HCT116 (cell line): ENCODE data around the gene NR6A1. TPM values are rescaled to one million over a fixed set of nuclear protein-coding genes. Genes with fewer than 3 reads are reported as not detected.
A peak's percentile ranks its signal among the peaks of the same experiment; 100 is the strongest.

Source experiments
- ATAC-seq: fragments of 200-7000 bp; cut with Tn5 transposase; 2 replicates; pipeline ENCODE4 v1.9.1; 2020; ENCODE audit warnings: mild to moderate bottlenecking, moderate library complexity
- BruUV-seq: library from RNA; stranded (reverse); fragments of 400-500 nt; replicated peaks from 2 replicates; lab custom pipeline; 2021; lab: Mats Ljungman, UMichigan
- CTCF ChIA-PET: fragments of 300-600 bp; sonication (Branson Sonifier 250); formaldehyde crosslinking; loops from one replicate; lab custom pipeline; 2021; ENCODE audit warnings: antibody characterized with exemption; lab: Charles Lee
- POLR2A ChIA-PET: fragments of 300-600, 350-600 bp; sonication (Branson Sonifier 250); formaldehyde crosslinking; loops from one replicate; lab custom pipeline; 2021; ENCODE audit warnings: antibody characterized with exemption; lab: Charles Lee
- RAD21 ChIA-PET, 2 experiments: fragments of 300-600 bp; sonication (Branson Sonifier 250); formaldehyde crosslinking; loops; one replicate each; lab custom pipeline; 2023; ENCODE audit warnings: low total read pairs in 2 of 2; ENCODE audit not compliant: uncharacterized antibody in 2 of 2, unreplicated experiment in 2 of 2, low non-redundant PET in 1 of 2; lab: Charles Lee
- DNase-seq: peaks from one replicate; pipeline ENCODE4 v3.0.0-alpha.2; 2010; ENCODE audit warnings: low read depth, low spot score
- H2AFZ ChIP-seq: fragments of 200-600 bp; shearing (Covaris generic), sonication (generic); 2 replicates; pipeline ENCODE4 v1.6.1; 2017; ENCODE audit warnings: low read depth, mixed run types, mixed read lengths, antibody characterized with exemption, low read length; ENCODE audit not compliant: poor library complexity, severe bottlenecking
- H3K27ac ChIP-seq: 2 replicates; pipeline ENCODE4 v1.5.1; 2012; ENCODE audit warnings: low read depth, low read length
- H3K27me3 ChIP-seq: fragments of 200-600 bp; sonication (generic); 2 replicates; pipeline ENCODE4 v1.6.1; 2016; ENCODE audit warnings: mixed run types, low read length, mixed read lengths; ENCODE audit not compliant: insufficient read depth
- H3K36me3 ChIP-seq, 2 experiments: fragments of 200-500 bp in 1 of 2; fragments of 200-600 bp in 1 of 2; sonication (Bioruptor generic) in 1 of 2; sonication (generic) in 1 of 2; 2 replicates each; pipeline versions ENCODE4 v1.5.1 to v1.6.1; 2014 to 2016; ENCODE audit warnings: low read length in 2 of 2, inconsistent platforms in 1 of 2, mixed read lengths in 1 of 2, mixed run types in 1 of 2; ENCODE audit not compliant: insufficient read depth in 2 of 2, control insufficient read depth in 1 of 2
- H3K4me1 ChIP-seq, 2 experiments: fragments of 200-600 bp in 1 of 2; sonication (generic) in 1 of 2; 2 replicates each; pipeline versions ENCODE4 v1.5.1 to v1.6.1; 2012 to 2017; ENCODE audit warnings: low read length in 2 of 2, inconsistent platforms in 1 of 2, mild to moderate bottlenecking in 1 of 2, mixed read lengths in 1 of 2, mixed run types in 1 of 2, moderate library complexity in 1 of 2; ENCODE audit not compliant: insufficient read depth in 2 of 2, control insufficient read depth in 1 of 2
- H3K4me2 ChIP-seq: fragments of 200-600 bp; sonication (generic); 2 replicates; pipeline ENCODE4 v1.6.1; 2017; ENCODE audit warnings: mixed run types, low read length, mixed read lengths
- H3K4me3 ChIP-seq, 2 experiments: fragments of 200-600 bp in 1 of 2; sonication (generic) in 1 of 2; replicated peaks in 1 of 2; 2 replicates each; pipeline ENCODE4 v1.5.1; 2011 to 2016; ENCODE audit warnings: low read length in 2 of 2, control low read depth in 1 of 2, low read depth in 1 of 2, mild to moderate bottlenecking in 1 of 2, mixed read lengths in 1 of 2, mixed run types in 1 of 2
- H3K79me2 ChIP-seq: fragments of 200-600 bp; sonication (generic); 2 replicates; pipeline ENCODE4 v1.6.1; 2017; ENCODE audit warnings: mild to moderate bottlenecking, mixed run types, low read length, moderate library complexity, mixed read lengths; ENCODE audit not compliant: insufficient read depth
- H3K9ac ChIP-seq: fragments of 200-600 bp; sonication (generic); 2 replicates; pipeline ENCODE4 v1.6.1; 2016; ENCODE audit warnings: low read length, mixed read lengths
- H3K9me2 ChIP-seq: fragments of 200-600 bp; sonication (generic), shearing (Covaris generic); 2 replicates; pipeline ENCODE4 v1.6.1; 2017; ENCODE audit warnings: mixed run types, mild to moderate bottlenecking, moderate library complexity; ENCODE audit not compliant: insufficient read depth
- H3K9me3 ChIP-seq, 2 experiments: fragments of 200-500 bp in 1 of 2; fragments of 200-600 bp in 1 of 2; sonication (Bioruptor generic) in 1 of 2; sonication (generic) in 1 of 2; 2 replicates each; pipeline ENCODE4 v1.6.1; 2014 to 2017; ENCODE audit warnings: low read length in 2 of 2, mixed read lengths in 2 of 2, inconsistent platforms in 1 of 2, low read depth in 1 of 2, mild to moderate bottlenecking in 1 of 2, mixed run types in 1 of 2, moderate library complexity in 1 of 2; ENCODE audit not compliant: control insufficient read depth in 1 of 2, insufficient read depth in 1 of 2
- H4K20me1 ChIP-seq: fragments of 200-600 bp; sonication (generic), shearing (Covaris generic); 2 replicates; pipeline ENCODE4 v1.6.1; 2017; ENCODE audit warnings: mixed run types, mild to moderate bottlenecking, moderate library complexity; ENCODE audit not compliant: insufficient read depth
- CBX3 ChIP-seq: IDR thresholded peaks from 2 replicates; pipeline ENCODE4 v1.6.1; 2012; ENCODE audit warnings: low read depth
- CEBPB ChIP-seq: IDR thresholded peaks from 2 replicates; pipeline ENCODE4 v1.6.1; 2012; ENCODE audit warnings: low read depth
- EGR1 ChIP-seq: IDR thresholded peaks from 2 replicates; pipeline ENCODE4 v1.6.1; 2012; ENCODE audit warnings: low read depth
- ELF1 ChIP-seq: IDR thresholded peaks from 2 replicates; pipeline ENCODE4 v1.6.1; 2012; ENCODE audit warnings: low read depth, borderline replicate concordance
- EZH2phosphoT487 ChIP-seq: fragments of 200-600 bp; IDR thresholded peaks from 2 replicates; pipeline ENCODE4 v1.6.1; 2018; ENCODE audit warnings: antibody characterized with exemption, borderline replicate concordance
- FOSL1 ChIP-seq: IDR thresholded peaks from 2 replicates; pipeline ENCODE4 v1.6.1; 2012; ENCODE audit warnings: low read depth
- POLR2A ChIP-seq: IDR thresholded peaks from 2 replicates; pipeline ENCODE4 v1.7.0; 2011; ENCODE audit warnings: borderline replicate concordance; ENCODE audit not compliant: insufficient read depth, insufficient read length; ENCODE audit errors: extremely low read depth
- POLR2AphosphoS5 ChIP-seq: IDR thresholded peaks from 2 replicates; pipeline ENCODE4 v1.6.1; 2011; ENCODE audit warnings: mild to moderate bottlenecking, low read depth, low read length, moderate library complexity
- RAD21 ChIP-seq: IDR thresholded peaks from 2 replicates; pipeline ENCODE4 v1.6.1; 2012; ENCODE audit warnings: low read depth, mild to moderate bottlenecking
- SIN3A ChIP-seq: IDR thresholded peaks from 2 replicates; pipeline ENCODE4 v1.6.1; 2012; ENCODE audit warnings: low read depth
- SP1 ChIP-seq: IDR thresholded peaks from 2 replicates; pipeline ENCODE4 v1.6.1; 2012; ENCODE audit warnings: low read depth
- SRF ChIP-seq: IDR thresholded peaks from 2 replicates; pipeline ENCODE4 v1.6.1; 2012; ENCODE audit warnings: low read depth
- TCF7L2 ChIP-seq: IDR thresholded peaks from 2 replicates; pipeline ENCODE4 v1.7.0; 2011; ENCODE audit warnings: borderline replicate concordance, inconsistent platforms; ENCODE audit not compliant: insufficient read depth, insufficient read length; ENCODE audit errors: extremely low read depth
- YY1 ChIP-seq: IDR thresholded peaks from 2 replicates; pipeline ENCODE4 v1.6.1; 2011; ENCODE audit warnings: low read length, low read depth, moderate library complexity, mild to moderate bottlenecking; ENCODE audit not compliant: insufficient replicate concordance; ENCODE audit errors: extremely low read depth
- ZFX ChIP-seq: fragments of 450-650 bp; IDR thresholded peaks from 2 replicates; pipeline ENCODE4 v1.6.1; 2017
- ZNF274 ChIP-seq: fragments of 200-500 bp; sonication (Bioruptor generic); IDR thresholded peaks from 2 replicates; pipeline ENCODE4 v1.6.1; 2014; ENCODE audit warnings: mild to moderate bottlenecking, low read depth, low read length, inconsistent platforms
- intact Hi-C: fragments of 100-400 bp; cut with micrococcal nuclease; formaldehyde crosslinking; loops from 2 replicates; pipeline ENCODE4 v1.10.0; 2022
- total RNA-seq: library from RNA; stranded (reverse); gene quantifications from one replicate; pipeline ENCODE4 v1.2.1, GENCODE V29; 2021; ENCODE audit not compliant: unreplicated experiment
- TF ChIP-seq, protein P1 (sequence below): IDR thresholded peaks from 2 replicates; pipeline ENCODE4 v1.6.1; 2011; ENCODE audit warnings: mild to moderate bottlenecking, low read length, moderate library complexity; ENCODE audit not compliant: insufficient replicate concordance; ENCODE audit errors: extremely low read depth
- TF ChIP-seq, protein P2 (sequence below): IDR thresholded peaks from 2 replicates; pipeline ENCODE4 v1.6.1; 2012

The NR6A1 gene
- total RNA-seq, 1 experiment from 2014 or later, result 9.9 TPM

DNA sequence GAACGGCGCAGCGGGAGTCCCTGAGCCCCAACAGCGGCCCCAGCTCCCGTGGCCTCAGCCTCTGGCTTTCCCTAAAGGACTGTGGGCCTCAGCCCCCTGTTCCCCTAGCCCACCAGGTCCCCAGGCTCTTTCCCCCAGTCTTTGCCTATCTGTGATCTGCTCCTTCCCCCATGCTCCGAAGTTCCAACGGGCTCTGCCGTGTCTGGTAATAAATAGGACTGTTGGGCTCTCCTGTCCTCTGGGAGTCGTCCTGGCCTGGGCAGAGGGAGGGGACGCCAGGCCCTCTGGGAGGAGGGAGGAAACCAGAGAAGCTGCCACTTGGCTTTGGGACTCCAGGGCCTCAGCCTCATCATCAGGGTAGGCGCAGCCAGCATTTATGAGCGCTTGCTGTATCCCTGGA, 292.8 kb downstream of the NR6A1 start:
- Histone ChIP-seq H2AFZ (no peak overlapping the region), H3K79me2 (no peaks in the 10 kb centered on the region), H3K4me2 (peak overlapping the region; percentile 71; the same call in 1 of the 2 replicates), H3K27me3 (no peaks in the 10 kb centered on the region), H4K20me1 (no peaks in the 10 kb centered on the region), H3K9ac (no peak overlapping the region), H3K4me1 (peaks cover 9 to 26% of the 10 kb centered on the region in 2 experiments), H3K9me3 (no peaks in the 10 kb centered on the region), H3K4me3 (no peak overlapping the region), H3K36me3 (no peaks in the 10 kb centered on the region), H3K9me2 (no peaks in the 10 kb centered on the region), H3K27ac (no peak overlapping the region)
- RAD21 ChIA-PET, result no interaction called here
- DNase-seq (no peak), ATAC-seq (no peak)
- TF ChIP-seq POLR2AphosphoS5 (no peak), ZFX (no peak), FOSL1 (no peak), RAD21 (no peak), CEBPB (no peak), YY1 (no peak), ZNF274 (no peak), ELF1 (no peak), SIN3A (no peak), EGR1 (no peak), TCF7L2 (no peak), SP1 (no peak), POLR2A (no peak), SRF (no peak), CBX3 (no peak), EZH2phosphoT487 (no peak)
- TF ChIP-seq, protein P1, sequence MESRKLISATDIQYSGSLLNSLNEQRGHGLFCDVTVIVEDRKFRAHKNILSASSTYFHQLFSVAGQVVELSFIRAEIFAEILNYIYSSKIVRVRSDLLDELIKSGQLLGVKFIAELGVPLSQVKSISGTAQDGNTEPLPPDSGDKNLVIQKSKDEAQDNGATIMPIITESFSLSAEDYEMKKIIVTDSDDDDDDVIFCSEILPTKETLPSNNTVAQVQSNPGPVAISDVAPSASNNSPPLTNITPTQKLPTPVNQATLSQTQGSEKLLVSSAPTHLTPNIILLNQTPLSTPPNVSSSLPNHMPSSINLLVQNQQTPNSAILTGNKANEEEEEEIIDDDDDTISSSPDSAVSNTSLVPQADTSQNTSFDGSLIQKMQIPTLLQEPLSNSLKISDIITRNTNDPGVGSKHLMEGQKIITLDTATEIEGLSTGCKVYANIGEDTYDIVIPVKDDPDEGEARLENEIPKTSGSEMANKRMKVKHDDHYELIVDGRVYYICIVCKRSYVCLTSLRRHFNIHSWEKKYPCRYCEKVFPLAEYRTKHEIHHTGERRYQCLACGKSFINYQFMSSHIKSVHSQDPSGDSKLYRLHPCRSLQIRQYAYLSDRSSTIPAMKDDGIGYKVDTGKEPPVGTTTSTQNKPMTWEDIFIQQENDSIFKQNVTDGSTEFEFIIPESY, result no peak
- TF ChIP-seq, protein P2, sequence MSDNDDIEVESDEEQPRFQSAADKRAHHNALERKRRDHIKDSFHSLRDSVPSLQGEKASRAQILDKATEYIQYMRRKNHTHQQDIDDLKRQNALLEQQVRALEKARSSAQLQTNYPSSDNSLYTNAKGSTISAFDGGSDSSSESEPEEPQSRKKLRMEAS, result no peak
- CTCF ChIA-PET, result no interaction called here
- BruUV-seq, result no TSS peak
- intact Hi-C loops, result no loop called here
- POLR2A ChIA-PET, result interaction anchor here (0.8 kb wide), 1 partner anchor 27 kb away, joined by 5 read pairs; no protein-coding TSS in a partner anchor
